ENCODE measurements around the gene EFCAB5.
A peak's percentile ranks its signal among the peaks of the same experiment; 100 is the strongest.

GRCh38 chr17:29931231-29931932, 10.1 kb upstream of the EFCAB5 start:
- peak; percentile 48 for TF ChIP-seq POLR2AphosphoS5 (IDR thresholded peaks at IDR 0.05; ENCODE audit: borderline replicate concordance, low read depth, low read length)
- TF ChIP-seq EZH2 (IDR thresholded peaks at IDR 0.05), result no peak
- TF ChIP-seq FOXP2 (optimal IDR thresholded peaks at IDR 0.05; ENCODE audit: control extremely low read depth, extremely low read length, insufficient read depth), result peak; percentile 91

Data from SK-N-MC (cell line).